ENCODE measurements around the gene ETFBKMT.

ETFBKMT gene

GRCh38 chr12:31659087-31659942, at the start of gene ETFBKMT:
ETFBKMT (plus strand) TSS chr12:31659688; CDS start chr12:31661954, 2,266 bp downstream.
- DNase-seq (ENCODE audit: low read depth): peak; percentile 68

- DNase-seq (ENCODE audit: low read depth): no peak
Measured at GRCh38 chr12:31612819-31613218, 46.7 kb upstream of the ETFBKMT start.

- no peak for DNase-seq (ENCODE audit: low read depth)
Measured at GRCh38 chr12:31618228-31619025, 41.1 kb upstream of the ETFBKMT start.

GRCh38 chr12:31620311-31620710, 39.2 kb upstream of the ETFBKMT start:
- no peak for DNase-seq (ENCODE audit: low read depth)

GRCh38 chr12:31622038-31622437, 37.5 kb upstream of the ETFBKMT start:
- no peak for DNase-seq (ENCODE audit: low read depth)

- DNase-seq (ENCODE audit: low read depth): no peak
Measured at GRCh38 chr12:31626270-31626995, 33.1 kb upstream of the ETFBKMT start.

GRCh38 chr12:31627456-31628054, 31.9 kb upstream of the ETFBKMT start:
- DNase-seq (ENCODE audit: low read depth): no peak

GRCh38 chr12:31629756-31630732, 29.4 kb upstream of the ETFBKMT start:
- no peak for DNase-seq (ENCODE audit: low read depth)

- no peak for DNase-seq (ENCODE audit: low read depth)
Measured at GRCh38 chr12:31631023-31631724, 28.3 kb upstream of the ETFBKMT start.

- DNase-seq (ENCODE audit: low read depth): no peak
Measured at GRCh38 chr12:31631809-31632208, 27.7 kb upstream of the ETFBKMT start.

- no peak for DNase-seq (ENCODE audit: low read depth)
Measured at GRCh38 chr12:31633464-31633863, 26.0 kb upstream of the ETFBKMT start.

- no peak for DNase-seq (ENCODE audit: low read depth)
Measured at GRCh38 chr12:31634620-31635019, 24.9 kb upstream of the ETFBKMT start.

GRCh38 chr12:31641509-31642090, 17.9 kb upstream of the ETFBKMT start:
- DNase-seq (ENCODE audit: low read depth): no peak

GRCh38 chr12:31644536-31644935, 15.0 kb upstream of the ETFBKMT start:
- DNase-seq (ENCODE audit: low read depth): no peak

- DNase-seq (ENCODE audit: low read depth): no peak
Measured at GRCh38 chr12:31645924-31646323, 13.6 kb upstream of the ETFBKMT start.

- DNase-seq (ENCODE audit: low read depth): no peak
Measured at GRCh38 chr12:31647086-31647491, 12.4 kb upstream of the ETFBKMT start.

GRCh38 chr12:31650918-31651317, 8.6 kb upstream of the ETFBKMT start:
- DNase-seq (ENCODE audit: low read depth): no peak

GRCh38 chr12:31651893-31652521, 7.5 kb upstream of the ETFBKMT start:
- DNase-seq (ENCODE audit: low read depth): no peak

- no peak for DNase-seq (ENCODE audit: low read depth)
Measured at GRCh38 chr12:31655208-31655607, 4.3 kb upstream of the ETFBKMT start.
